ENCODE measurements around the gene LDLRAD4. TPM values are rescaled to one million over a fixed set of nuclear protein-coding genes. Genes with fewer than 3 reads are reported as not detected.

Gene LDLRAD4
- total RNA-seq, 1 experiment from 2014 or later, result not detected

DNA sequence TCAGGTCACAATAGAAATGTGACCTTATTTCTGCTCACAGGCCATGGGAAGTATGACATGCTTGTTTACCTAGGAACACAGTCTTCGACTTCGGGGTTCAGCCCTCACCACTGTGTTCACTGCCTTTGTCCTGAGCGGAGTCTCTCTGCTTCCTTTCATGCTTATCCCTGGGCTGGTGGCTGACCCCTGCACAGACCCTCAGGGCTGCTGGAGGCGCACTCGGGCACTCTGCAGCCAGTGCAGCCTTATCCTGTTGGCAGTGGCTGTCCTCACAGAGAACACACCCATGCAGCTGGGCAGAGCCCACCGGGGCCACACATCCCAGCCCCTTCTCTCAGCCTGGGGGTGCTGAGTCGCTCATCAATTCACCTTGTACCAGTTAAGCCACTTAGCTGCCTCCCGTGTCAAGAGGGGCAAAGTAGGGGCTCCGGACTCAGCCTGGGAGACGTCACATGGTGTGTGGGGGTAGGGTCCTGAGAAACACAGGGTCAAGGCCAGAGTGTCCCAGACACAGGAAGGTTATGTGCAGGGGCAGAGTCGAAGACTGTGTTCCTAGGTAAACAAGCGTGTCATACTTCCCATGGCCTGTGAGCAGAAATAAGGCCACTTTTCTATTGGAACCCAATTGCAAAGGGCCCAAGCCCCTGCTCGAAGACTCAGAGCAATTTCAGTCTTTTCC, 400.3 kb downstream of the LDLRAD4 start:
- intact Hi-C loops (cut with micrococcal nuclease), result no loop called here
- Histone ChIP-seq H3K79me2 (ENCODE audit: low read length) (no peaks in the 10 kb centered on the region), H3K9me3 (ENCODE audit: low read length) (no peaks in the 10 kb centered on the region), H3K9me2 (replicated peaks; ENCODE audit: low read length) (no peaks in the 10 kb centered on the region), H3K4me1 (ENCODE audit: insufficient read depth, low read length) (no peaks in the 10 kb centered on the region), H2AFZ (ENCODE audit: low read length) (no peak overlapping the region), H3K9ac (ENCODE audit: low read length) (no peak overlapping the region), H3K4me2 (ENCODE audit: low read length) (no peak overlapping the region), H3K4me3 (ENCODE audit: low read length) (no peak overlapping the region), H3K27me3 (ENCODE audit: low read length) (peaks cover 69% of the 10 kb centered on the region), H3K36me3 (ENCODE audit: low read depth, low read length) (no peaks in the 10 kb centered on the region), H3F3A (ENCODE audit: low read length, unreplicated experiment) (no peaks in the 10 kb centered on the region), H3K27ac (ENCODE audit: low read length) (no peak overlapping the region), H4K20me1 (ENCODE audit: low read length) (no peaks in the 10 kb centered on the region)
- ChIA-PET POLR2A (ENCODE audit: unreplicated experiment) (no interaction called here), CTCF (no interaction called here)
- BruUV-seq (replicated peaks), result no TSS peak
- TF ChIP-seq, protein P1, sequence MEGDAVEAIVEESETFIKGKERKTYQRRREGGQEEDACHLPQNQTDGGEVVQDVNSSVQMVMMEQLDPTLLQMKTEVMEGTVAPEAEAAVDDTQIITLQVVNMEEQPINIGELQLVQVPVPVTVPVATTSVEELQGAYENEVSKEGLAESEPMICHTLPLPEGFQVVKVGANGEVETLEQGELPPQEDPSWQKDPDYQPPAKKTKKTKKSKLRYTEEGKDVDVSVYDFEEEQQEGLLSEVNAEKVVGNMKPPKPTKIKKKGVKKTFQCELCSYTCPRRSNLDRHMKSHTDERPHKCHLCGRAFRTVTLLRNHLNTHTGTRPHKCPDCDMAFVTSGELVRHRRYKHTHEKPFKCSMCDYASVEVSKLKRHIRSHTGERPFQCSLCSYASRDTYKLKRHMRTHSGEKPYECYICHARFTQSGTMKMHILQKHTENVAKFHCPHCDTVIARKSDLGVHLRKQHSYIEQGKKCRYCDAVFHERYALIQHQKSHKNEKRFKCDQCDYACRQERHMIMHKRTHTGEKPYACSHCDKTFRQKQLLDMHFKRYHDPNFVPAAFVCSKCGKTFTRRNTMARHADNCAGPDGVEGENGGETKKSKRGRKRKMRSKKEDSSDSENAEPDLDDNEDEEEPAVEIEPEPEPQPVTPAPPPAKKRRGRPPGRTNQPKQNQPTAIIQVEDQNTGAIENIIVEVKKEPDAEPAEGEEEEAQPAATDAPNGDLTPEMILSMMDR (conservative IDR thresholded peaks at IDR 0.05; ENCODE audit: low read depth, low read length), result no peak
- TF ChIP-seq EZH2phosphoT487 (IDR thresholded peaks at IDR 0.05; ENCODE audit: borderline replicate concordance, low read length) (no peak), EZH2 (IDR thresholded peaks at IDR 0.05; ENCODE audit: low read length, unreplicated experiment) (no peak)
- ATAC-seq (no peak), DNase-seq (no peak)

DNA sequence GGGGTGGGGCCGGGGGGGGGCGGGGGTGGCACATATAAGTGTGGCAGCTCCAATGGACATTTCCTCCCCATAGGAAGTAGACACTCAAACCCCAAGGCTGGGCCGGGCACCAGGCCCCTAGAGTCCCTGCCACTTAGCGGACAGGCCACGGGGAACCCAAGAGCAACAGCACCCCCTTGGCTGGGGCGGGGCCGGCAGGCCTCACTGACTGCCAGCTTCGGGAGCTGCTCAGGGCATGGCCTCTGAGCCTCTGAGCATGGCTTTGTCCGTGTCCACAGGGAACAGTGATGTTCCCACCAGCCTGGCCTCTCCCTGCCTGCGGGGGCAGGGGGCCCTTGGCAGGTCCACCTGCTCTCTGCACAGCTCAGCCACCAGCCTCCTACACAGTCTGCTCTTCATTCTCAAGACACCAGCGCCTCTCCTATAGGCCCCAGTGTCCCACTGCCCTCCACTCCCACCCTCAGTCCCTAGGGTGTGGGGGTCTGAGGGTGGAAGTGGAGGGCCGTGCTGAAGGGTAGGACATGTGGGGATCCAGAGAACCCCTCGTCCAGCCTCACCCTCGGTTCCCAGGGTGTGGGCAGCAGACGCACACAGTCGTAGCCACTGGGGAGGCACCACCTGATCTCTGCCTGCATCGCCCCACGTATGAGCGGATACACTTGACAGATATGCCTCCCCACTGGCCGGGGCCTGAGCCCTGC, 401.1 kb downstream of the LDLRAD4 start:
- BruUV-seq (replicated peaks), result no TSS peak
- intact Hi-C loops (cut with micrococcal nuclease), result no loop called here
- H3K9me3 ChIP-seq (ENCODE audit: low read length), result no peaks in the 10 kb centered on the region
- H3K9me2 ChIP-seq (replicated peaks; ENCODE audit: low read length), result no peaks in the 10 kb centered on the region
- H3K79me2 ChIP-seq (ENCODE audit: low read length), result no peaks in the 10 kb centered on the region
- H3K4me3 ChIP-seq (ENCODE audit: low read length), result no peak overlapping the region
- ChIA-PET CTCF (no interaction called here), POLR2A (ENCODE audit: unreplicated experiment) (no interaction called here)
- DNase-seq (no peak), ATAC-seq (no peak)
- no peak overlapping the region for H3K27ac ChIP-seq (ENCODE audit: low read length)
- TF ChIP-seq EZH2phosphoT487 (IDR thresholded peaks at IDR 0.05; ENCODE audit: borderline replicate concordance, low read length) (no peak), EZH2 (IDR thresholded peaks at IDR 0.05; ENCODE audit: low read length, unreplicated experiment) (no peak)
- TF ChIP-seq, protein P1 (conservative IDR thresholded peaks at IDR 0.05; ENCODE audit: low read depth, low read length), result no peak
- no peaks in the 10 kb centered on the region for H4K20me1 ChIP-seq (ENCODE audit: low read length)
- H3F3A ChIP-seq (ENCODE audit: low read length, unreplicated experiment), result no peaks in the 10 kb centered on the region
- no peak overlapping the region for H3K9ac ChIP-seq (ENCODE audit: low read length)
- no peaks in the 10 kb centered on the region for H3K36me3 ChIP-seq (ENCODE audit: low read depth, low read length)
- no peak overlapping the region for H2AFZ ChIP-seq (ENCODE audit: low read length)
- H3K27me3 ChIP-seq (ENCODE audit: low read length), result peaks cover 73% of the 10 kb centered on the region
- no peaks in the 10 kb centered on the region for H3K4me1 ChIP-seq (ENCODE audit: insufficient read depth, low read length)
- H3K4me2 ChIP-seq (ENCODE audit: low read length), result no peak overlapping the region

DNA sequence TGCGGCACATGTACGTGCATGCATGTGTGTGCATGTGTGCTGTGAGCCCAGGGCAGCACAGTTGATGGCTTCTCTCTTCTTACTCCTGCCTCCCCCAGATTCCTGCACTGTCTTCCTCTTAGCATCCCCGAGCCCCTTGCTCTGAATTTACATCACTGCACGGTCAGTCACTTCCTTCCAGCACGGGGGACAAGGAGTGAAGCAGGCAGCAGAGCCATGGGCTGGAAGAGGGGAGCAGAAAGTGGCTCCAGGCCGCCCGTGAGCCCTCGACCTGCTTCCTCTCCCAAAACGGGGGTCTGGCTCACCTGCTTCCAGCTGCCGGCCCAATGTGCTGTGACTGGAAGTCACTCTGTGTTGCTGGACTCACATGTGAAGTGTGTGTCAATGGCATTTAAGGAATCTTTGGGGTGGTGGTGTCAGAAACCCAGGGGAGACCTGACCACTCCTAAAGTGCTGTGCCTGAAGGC, 401.7 kb downstream of the LDLRAD4 start:
- POLR2A ChIA-PET (ENCODE audit: unreplicated experiment), result no interaction called here
- ATAC-seq (no peak), DNase-seq (no peak)

More for the DNA sequence above, 401.7 kb downstream of the LDLRAD4 start:
- no peaks in the 10 kb centered on the region for H3K36me3 ChIP-seq (ENCODE audit: low read depth, low read length)
- no peak overlapping the region for H2AFZ ChIP-seq (ENCODE audit: low read length)
- H3F3A ChIP-seq (ENCODE audit: low read length, unreplicated experiment), result no peaks in the 10 kb centered on the region
- H3K4me3 ChIP-seq (ENCODE audit: low read length), result no peak overlapping the region
- no peaks in the 10 kb centered on the region for H3K4me1 ChIP-seq (ENCODE audit: insufficient read depth, low read length)
- peaks cover 73% of the 10 kb centered on the region for H3K27me3 ChIP-seq (ENCODE audit: low read length)
- intact Hi-C loops (cut with micrococcal nuclease), result no loop called here
- TF ChIP-seq EZH2 (IDR thresholded peaks at IDR 0.05; ENCODE audit: low read length, unreplicated experiment), result no peak
- TF ChIP-seq EZH2phosphoT487 (IDR thresholded peaks at IDR 0.05; ENCODE audit: borderline replicate concordance, low read length), result no peak
- TF ChIP-seq, protein P1 (conservative IDR thresholded peaks at IDR 0.05; ENCODE audit: low read depth, low read length), result no peak
- no peaks in the 10 kb centered on the region for H3K9me2 ChIP-seq (replicated peaks; ENCODE audit: low read length)
- no peak overlapping the region for H3K9ac ChIP-seq (ENCODE audit: low read length)
- H4K20me1 ChIP-seq (ENCODE audit: low read length), result no peaks in the 10 kb centered on the region
- CTCF ChIA-PET, result no interaction called here
- H3K4me2 ChIP-seq (ENCODE audit: low read length), result no peak overlapping the region
- no peaks in the 10 kb centered on the region for H3K79me2 ChIP-seq (ENCODE audit: low read length)
- BruUV-seq (replicated peaks), result no TSS peak
- no peaks in the 10 kb centered on the region for H3K9me3 ChIP-seq (ENCODE audit: low read length)
- no peak overlapping the region for H3K27ac ChIP-seq (ENCODE audit: low read length)
